ENCODE data around the gene SAP30. TPM values are rescaled to one million over a fixed set of nuclear protein-coding genes. Genes with fewer than 3 reads are reported as not detected.

Gene SAP30
- total RNA-seq, 1 donor from 2014 or later: 8.8 TPM

- peak within 1 kb of the TSS; percentile 91 for H3K27ac Mint-ChIP-seq (ENCODE audit: unreplicated experiment)
- no peaks in the 10 kb centered on the region for H3K9me3 Mint-ChIP-seq (ENCODE audit: unreplicated experiment)
- FAIRE-seq: peak; percentile 85
- Histone ChIP-seq H3K79me2 (ENCODE audit: insufficient read depth, low read length) (peaks cover 41% of the 10 kb centered on the region), H4K20me1 (ENCODE audit: insufficient read depth, low read length) (peaks cover 14% of the 10 kb centered on the region), H3K9me3 (ENCODE audit: insufficient read depth, low read depth, low read length) (no peaks in the 10 kb centered on the region), H2AFZ (ENCODE audit: low read depth, low read length) (peak within 1 kb of the TSS; percentile 86), H3K4me3 (ENCODE audit: insufficient read depth, low read depth, low read length) (peak within 1 kb of the TSS; percentile 92), H3K27me3 (ENCODE audit: insufficient read depth, low read length) (no peaks in the 10 kb centered on the region), H3K36me3 (ENCODE audit: insufficient read depth, low read length) (peaks cover 3% of the 10 kb centered on the region), H3K9ac (ENCODE audit: low read length) (peak within 1 kb of the TSS; percentile 98), H3K27ac (ENCODE audit: low read depth, low read length) (peak within 1 kb of the TSS; percentile 98), H3K4me1 (ENCODE audit: insufficient read depth, low read length) (peaks cover 9% of the 10 kb centered on the region), H3K4me2 (ENCODE audit: low read length) (peak within 1 kb of the TSS; percentile 92)
- H3K4me1 Mint-ChIP-seq (ENCODE audit: low read depth, unreplicated experiment): peaks cover 4% of the 10 kb centered on the region
- no peaks in the 10 kb centered on the region for H3K27me3 Mint-ChIP-seq (ENCODE audit: low read depth, unreplicated experiment)
- H3K36me3 Mint-ChIP-seq (ENCODE audit: low read depth, unreplicated experiment): no peaks in the 10 kb centered on the region
- TF ChIP-seq EZH2 (IDR thresholded peaks at IDR 0.05; ENCODE audit: insufficient read depth, low read length) (no peak), CTCF (IDR thresholded peaks at IDR 0.05; ENCODE audit: insufficient read depth, low read depth, low read length) (no peak)
- H3K4me3 Mint-ChIP-seq (ENCODE audit: unreplicated experiment): peak within 1 kb of the TSS; percentile 94
- peak; percentile 99 for DNase-seq (ENCODE audit: low read depth)
Observed at GRCh38 chr4:173334085-173334890, 36.5 kb upstream of the SAP30 start, which contains the start of gene HMGB2. Gene HMGB2, minus strand, starts transcription at chr4:173334358. Its CDS starts 709 bp downstream, at chr4:173333649.

GRCh38 chr4:173334891-173335752 is 35.6 kb upstream of the SAP30 start:
- H3K36me3 Mint-ChIP-seq (ENCODE audit: low read depth, unreplicated experiment): no peaks in the 10 kb centered on the region
- H3K4me3 ChIP-seq (ENCODE audit: insufficient read depth, low read depth, low read length): peak overlapping the region; percentile 92
- H3K9me3 Mint-ChIP-seq (ENCODE audit: unreplicated experiment): no peaks in the 10 kb centered on the region
- H2AFZ ChIP-seq (ENCODE audit: low read depth, low read length): peak overlapping the region; percentile 81
- peak overlapping the region; percentile 98 for H3K9ac ChIP-seq (ENCODE audit: low read length)
- no peaks in the 10 kb centered on the region for H3K27me3 ChIP-seq (ENCODE audit: insufficient read depth, low read length)
- H3K4me1 ChIP-seq (ENCODE audit: insufficient read depth, low read length): peaks cover 9% of the 10 kb centered on the region
- peak; percentile 62 for DNase-seq (ENCODE audit: low read depth)
- H3K27me3 Mint-ChIP-seq (ENCODE audit: low read depth, unreplicated experiment): no peaks in the 10 kb centered on the region
- no peaks in the 10 kb centered on the region for H3K9me3 ChIP-seq (ENCODE audit: insufficient read depth, low read depth, low read length)
- peak overlapping the region; percentile 92 for H3K4me2 ChIP-seq (ENCODE audit: low read length)
- H3K79me2 ChIP-seq (ENCODE audit: insufficient read depth, low read length): peaks cover 40% of the 10 kb centered on the region
- H3K27ac Mint-ChIP-seq (ENCODE audit: unreplicated experiment): peak overlapping the region; percentile 88
- peak overlapping the region; percentile 86 for H3K27ac ChIP-seq (ENCODE audit: low read depth, low read length)
- peaks cover 4% of the 10 kb centered on the region for H3K4me1 Mint-ChIP-seq (ENCODE audit: low read depth, unreplicated experiment)
- H4K20me1 ChIP-seq (ENCODE audit: insufficient read depth, low read length): peaks cover 14% of the 10 kb centered on the region
- H3K4me3 Mint-ChIP-seq (ENCODE audit: unreplicated experiment): peak overlapping the region; percentile 94
- no peak for TF ChIP-seq EZH2 (IDR thresholded peaks at IDR 0.05; ENCODE audit: insufficient read depth, low read length)
- TF ChIP-seq CTCF (IDR thresholded peaks at IDR 0.05; ENCODE audit: insufficient read depth, low read depth, low read length): no peak
- FAIRE-seq: no peak
- peaks cover 3% of the 10 kb centered on the region for H3K36me3 ChIP-seq (ENCODE audit: insufficient read depth, low read length)

Data from astrocyte (in vitro differentiated cells and primary cell).